ENCODE measurements around the gene ZNRF3.

DNA sequence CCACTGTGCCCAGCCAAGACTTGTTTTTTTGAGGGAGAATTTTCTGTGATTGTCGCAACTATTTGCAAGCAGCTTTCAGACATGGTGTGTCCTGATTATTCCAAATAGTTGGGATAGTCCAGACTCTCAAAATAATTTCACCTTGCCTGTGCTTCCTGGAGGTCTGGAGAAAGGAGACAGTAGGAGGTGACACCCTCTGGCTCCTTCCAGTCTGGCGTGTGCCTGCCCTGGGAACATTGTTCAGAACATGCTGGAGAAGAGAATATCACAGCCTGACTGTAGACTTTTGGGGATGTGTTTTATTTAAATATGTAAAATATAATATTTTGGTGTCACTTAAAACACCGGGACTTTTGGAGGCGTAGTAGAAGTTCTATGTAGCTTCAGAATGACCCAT lies 14.9 kb downstream of the ZNRF3 start:
- no peak for TF ChIP-seq SUZ12 (IDR thresholded peaks at IDR 0.05; ENCODE audit: extremely low read depth, insufficient read depth, insufficient read length)
- no peak for TF ChIP-seq YY1 (IDR thresholded peaks at IDR 0.05; ENCODE audit: insufficient read depth, insufficient read length)
- TF ChIP-seq ZNF274 (IDR thresholded peaks at IDR 0.05; ENCODE audit: low read depth, low read length): no peak

All from NT2/D1 (cell line).